Neural progenitor cell (in vitro differentiated cells): ENCODE measurements around the gene BPHL. TPM values are rescaled to one million over a fixed set of nuclear protein-coding genes. Genes with fewer than 3 reads are reported as not detected.

Experiments used
- DNase-seq: peaks from one replicate; pipeline ENCODE4 v3.0.0-alpha.2; 2016; ENCODE audit warnings: low spot score
- H2AFZ ChIP-seq: fragments of 200-600 bp; sonication (generic); replicated peaks from 2 replicates; pipeline ENCODE4 v1.6.1; 2016; ENCODE audit warnings: antibody characterized with exemption
- H3F3A ChIP-seq: fragments of 200-600 bp; sonication (generic); 2 replicates; pipeline ENCODE4 v1.6.1; 2016; ENCODE audit warnings: antibody characterized with exemption, low read depth
- H3K27ac ChIP-seq: fragments of 200-600 bp; sonication (generic); 2 replicates; pipeline ENCODE4 v1.5.1; 2016; ENCODE audit warnings: mild to moderate bottlenecking
- H3K27me3 ChIP-seq: fragments of 200-600 bp; sonication (generic); 2 replicates; pipeline ENCODE4 v1.6.1; 2016; ENCODE audit warnings: mild to moderate bottlenecking, moderate library complexity
- H3K36me3 ChIP-seq: fragments of 200-600 bp; sonication (generic); 2 replicates; pipeline ENCODE4 v1.5.1; 2016
- H3K4me1 ChIP-seq: fragments of 200-600 bp; sonication (generic); 2 replicates; pipeline ENCODE4 v1.6.1; 2016; ENCODE audit warnings: mixed run types
- H3K4me2 ChIP-seq: fragments of 200-600 bp; sonication (generic); 2 replicates; pipeline ENCODE4 v1.6.1; 2016
- H3K4me3 ChIP-seq: fragments of 200-600 bp; sonication (generic); 2 replicates; pipeline ENCODE4 v1.5.1; 2016
- H3K79me2 ChIP-seq: fragments of 200-600 bp; sonication (generic); 2 replicates; pipeline ENCODE4 v1.6.1; 2016; ENCODE audit warnings: low read depth
- H3K9ac ChIP-seq: fragments of 200-600 bp; sonication (generic); 2 replicates; pipeline ENCODE4 v1.6.1; 2016
- H3K9me3 ChIP-seq: fragments of 200-600 bp; sonication (generic); 2 replicates; pipeline ENCODE4 v1.5.1; 2016; ENCODE audit warnings: low read depth
- H4K20me1 ChIP-seq: fragments of 200-600 bp; sonication (generic); 2 replicates; pipeline ENCODE4 v1.6.1; 2016; ENCODE audit warnings: low read depth
- H3K27ac Mint-ChIP-seq: 3 replicates; pipeline ENCODE4 v1.8.0; 2021; ENCODE audit warnings: mixed read lengths
- H3K27me3 Mint-ChIP-seq: 2 replicates; pipeline ENCODE4 v1.8.0; 2022; ENCODE audit warnings: low read depth, mild to moderate bottlenecking, inconsistent platforms, moderate library complexity, mixed read lengths; ENCODE audit not compliant: insufficient read depth
- H3K36me3 Mint-ChIP-seq: 3 replicates; pipeline ENCODE4 v1.8.0; 2021; ENCODE audit warnings: mixed read lengths
- H3K4me1 Mint-ChIP-seq: 3 replicates; pipeline ENCODE4 v1.8.0; 2021; ENCODE audit warnings: mixed read lengths
- H3K4me3 Mint-ChIP-seq: 3 replicates; pipeline ENCODE4 v1.8.0; 2021; ENCODE audit warnings: mild to moderate bottlenecking, moderate library complexity, mixed read lengths
- H3K9me3 Mint-ChIP-seq: 3 replicates; pipeline ENCODE4 v1.8.0; 2020; ENCODE audit warnings: mixed read lengths
- CTCF ChIP-seq: fragments of 200-600 bp; sonication (generic); IDR thresholded peaks from 2 replicates; pipeline ENCODE4 v1.5.1; 2017; ENCODE audit warnings: antibody characterized with exemption, mild to moderate bottlenecking
- EZH2 ChIP-seq: fragments of 200-600 bp; sonication (generic); IDR thresholded peaks from 2 replicates; pipeline ENCODE4 v1.6.1; 2017; ENCODE audit warnings: antibody characterized with exemption, mild to moderate bottlenecking, moderate library complexity
- EZH2phosphoT487 ChIP-seq: fragments of 200-600 bp; sonication (generic); IDR thresholded peaks from 2 replicates; pipeline ENCODE4 v1.6.1; 2017; ENCODE audit warnings: antibody characterized with exemption
- total RNA-seq: library from RNA; depleted of rRNA; stranded (reverse); fragments of >200 nt; gene quantifications from 2 replicates; pipeline ENCODE4 v1.2.3, GENCODE V29; 2015; ENCODE audit warnings: low replicate concordance

Gene BPHL
- total RNA-seq, 1 donor from 2014 or later, result 44.5 TPM

- Mint-ChIP-seq H3K27me3 (no peaks in the 10 kb centered on the region), H3K4me1 (peaks cover 40% of the 10 kb centered on the region), H3K36me3 (peaks cover 7% of the 10 kb centered on the region), H3K27ac (no peak overlapping the region), H3K9me3 (no peaks in the 10 kb centered on the region), H3K4me3 (no peak overlapping the region)
- H3K9me3 ChIP-seq, result no peaks in the 10 kb centered on the region
- no peaks in the 10 kb centered on the region for H3K27me3 ChIP-seq
- H3K4me3 ChIP-seq, result no peak overlapping the region
- TF ChIP-seq CTCF (no peak), EZH2phosphoT487 (no peak), EZH2 (no peak)
- H3K4me1 ChIP-seq, result peaks cover 8% of the 10 kb centered on the region
- H4K20me1 ChIP-seq, result peaks cover 8% of the 10 kb centered on the region
- no peak for DNase-seq
- H3K9ac ChIP-seq, result no peak overlapping the region
- H3K27ac ChIP-seq, result no peak overlapping the region
- H2AFZ ChIP-seq, result no peak overlapping the region
- H3F3A ChIP-seq, result peaks cover 14% of the 10 kb centered on the region
- H3K36me3 ChIP-seq, result no peaks in the 10 kb centered on the region
- peaks cover 19% of the 10 kb centered on the region for H3K79me2 ChIP-seq
- H3K4me2 ChIP-seq, result no peak overlapping the region
Observed at GRCh38 chr6:3122823-3123182, 4.3 kb downstream of the BPHL start.

- DNase-seq, result no peak
- no peak for TF ChIP-seq EZH2
- TF ChIP-seq CTCF, result no peak
- no peak for TF ChIP-seq EZH2phosphoT487
- Histone ChIP-seq H3K9ac (no peak overlapping the region), H3K27ac (no peak overlapping the region), H3K27me3 (no peaks in the 10 kb centered on the region), H2AFZ (no peak overlapping the region), H4K20me1 (peaks cover 8% of the 10 kb centered on the region), H3F3A (peaks cover 8% of the 10 kb centered on the region), H3K79me2 (peaks cover 9% of the 10 kb centered on the region), H3K4me2 (no peak overlapping the region), H3K9me3 (no peaks in the 10 kb centered on the region), H3K36me3 (peaks cover 3% of the 10 kb centered on the region), H3K4me1 (peaks cover 5% of the 10 kb centered on the region), H3K4me3 (no peak overlapping the region)
- Mint-ChIP-seq H3K27ac (no peak overlapping the region), H3K9me3 (no peaks in the 10 kb centered on the region), H3K27me3 (no peaks in the 10 kb centered on the region), H3K4me3 (no peak overlapping the region), H3K4me1 (peaks cover 31% of the 10 kb centered on the region), H3K36me3 (peaks cover 21% of the 10 kb centered on the region)
Observed at GRCh38 chr6:3124667-3125066, 6.2 kb downstream of the BPHL start.

- no peak overlapping the region for H3K27ac ChIP-seq
- H3K27ac Mint-ChIP-seq, result no peak overlapping the region
- no peaks in the 10 kb centered on the region for H3K9me3 Mint-ChIP-seq
- H2AFZ ChIP-seq, result no peak overlapping the region
- TF ChIP-seq CTCF (no peak), EZH2 (no peak), EZH2phosphoT487 (no peak)
- no peaks in the 10 kb centered on the region for H3K9me3 ChIP-seq
- no peak for DNase-seq
- H3K9ac ChIP-seq, result no peak overlapping the region
- H3K27me3 ChIP-seq, result no peaks in the 10 kb centered on the region
- H3K4me1 ChIP-seq, result no peaks in the 10 kb centered on the region
- H3F3A ChIP-seq, result peaks cover 8% of the 10 kb centered on the region
- H3K4me2 ChIP-seq, result no peak overlapping the region
- peaks cover 3% of the 10 kb centered on the region for H3K36me3 ChIP-seq
- no peak overlapping the region for H3K4me3 Mint-ChIP-seq
- H3K4me3 ChIP-seq, result no peak overlapping the region
- peaks cover 26% of the 10 kb centered on the region for H3K4me1 Mint-ChIP-seq
- H3K79me2 ChIP-seq, result no peaks in the 10 kb centered on the region
- H3K27me3 Mint-ChIP-seq, result no peaks in the 10 kb centered on the region
- H4K20me1 ChIP-seq, result peaks cover 8% of the 10 kb centered on the region
- peaks cover 22% of the 10 kb centered on the region for H3K36me3 Mint-ChIP-seq
Observed at GRCh38 chr6:3125815-3126214, 7.3 kb downstream of the BPHL start.
